HG02759 (cell line): Measurements from ENCODE around the gene THEM5.

Experiments
- ATAC-seq: cut with Tn5 transposase; IDR thresholded peaks from one replicate; pipeline ENCODE4 v1.9.1; 2021; ENCODE audit warnings: mild to moderate bottlenecking, moderate library complexity; ENCODE audit not compliant: unreplicated experiment

The THEM5 gene

GRCh38 chr1:151803164-151803563, 50.3 kb downstream of the THEM5 start:
- no peak for ATAC-seq

GRCh38 chr1:151802372-151802771, 51.1 kb downstream of the THEM5 start:
- ATAC-seq: no peak

- ATAC-seq: no peak
Measured at GRCh38 chr1:151801846-151802245, 51.7 kb downstream of the THEM5 start.

GRCh38 chr1:151801310-151801820, 52.1 kb downstream of the THEM5 start:
- no peak for ATAC-seq

- ATAC-seq: no peak
Measured at GRCh38 chr1:151800830-151801229, 52.7 kb downstream of the THEM5 start.

GRCh38 chr1:151799179-151800022, 54.1 kb downstream of the THEM5 start:
- ATAC-seq: no peak

GRCh38 chr1:151798571-151798970, 54.9 kb downstream of the THEM5 start:
- ATAC-seq: no peak
